Measurements from ENCODE around the gene OR4E1.
"Not testable (repeated sequence)": the region's sequence is repeated elsewhere in the genome, so short reads cannot be mapped to it uniquely, and the experiment has no call there.

DNA sequence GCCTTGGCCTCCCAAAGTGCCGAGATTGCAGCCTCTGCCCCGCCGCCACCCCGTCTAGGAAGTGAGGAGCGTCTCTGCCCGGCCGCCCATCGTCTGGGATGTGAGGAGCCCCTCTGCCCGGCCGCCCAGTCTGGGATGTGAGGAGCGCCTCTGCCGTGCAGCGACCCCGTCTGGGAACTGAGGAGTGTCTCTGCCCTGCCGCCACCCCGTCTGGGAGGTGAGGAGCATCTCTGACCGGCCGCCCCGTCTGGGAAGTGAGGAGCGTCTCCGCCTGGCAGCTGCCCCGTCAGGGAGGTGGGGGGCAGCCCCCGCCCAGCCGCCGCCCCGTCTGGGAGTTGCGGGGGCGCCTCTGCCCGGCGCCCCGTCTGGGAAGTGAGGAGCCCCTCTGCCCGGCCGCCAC, 24.0 kb upstream of the OR4E1 start:
- TF ChIP-seq, protein P1, sequence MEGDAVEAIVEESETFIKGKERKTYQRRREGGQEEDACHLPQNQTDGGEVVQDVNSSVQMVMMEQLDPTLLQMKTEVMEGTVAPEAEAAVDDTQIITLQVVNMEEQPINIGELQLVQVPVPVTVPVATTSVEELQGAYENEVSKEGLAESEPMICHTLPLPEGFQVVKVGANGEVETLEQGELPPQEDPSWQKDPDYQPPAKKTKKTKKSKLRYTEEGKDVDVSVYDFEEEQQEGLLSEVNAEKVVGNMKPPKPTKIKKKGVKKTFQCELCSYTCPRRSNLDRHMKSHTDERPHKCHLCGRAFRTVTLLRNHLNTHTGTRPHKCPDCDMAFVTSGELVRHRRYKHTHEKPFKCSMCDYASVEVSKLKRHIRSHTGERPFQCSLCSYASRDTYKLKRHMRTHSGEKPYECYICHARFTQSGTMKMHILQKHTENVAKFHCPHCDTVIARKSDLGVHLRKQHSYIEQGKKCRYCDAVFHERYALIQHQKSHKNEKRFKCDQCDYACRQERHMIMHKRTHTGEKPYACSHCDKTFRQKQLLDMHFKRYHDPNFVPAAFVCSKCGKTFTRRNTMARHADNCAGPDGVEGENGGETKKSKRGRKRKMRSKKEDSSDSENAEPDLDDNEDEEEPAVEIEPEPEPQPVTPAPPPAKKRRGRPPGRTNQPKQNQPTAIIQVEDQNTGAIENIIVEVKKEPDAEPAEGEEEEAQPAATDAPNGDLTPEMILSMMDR (conservative IDR thresholded peaks at IDR 0.05), result not testable (repeated sequence)
- TF ChIP-seq ZFX (IDR thresholded peaks at IDR 0.05), result not testable (repeated sequence)

All from C4-2B (cell line).